HG02852 (cell line): Measurements from ENCODE around the gene KCNMB2.
"Not testable (repeated sequence)": the region's sequence is repeated elsewhere in the genome, so short reads cannot be mapped to it uniquely, and the experiment has no call there.

ENCODE experiments used
- ATAC-seq: cut with Tn5 transposase; IDR thresholded peaks from one replicate; pipeline ENCODE4 v1.9.1; 2021; ENCODE audit warnings: mild to moderate bottlenecking, moderate library complexity; ENCODE audit not compliant: unreplicated experiment

The KCNMB2 gene

GRCh38 chr3:178847190-178847589, 311.0 kb downstream of the KCNMB2 start:
- no peak for ATAC-seq

DNA sequence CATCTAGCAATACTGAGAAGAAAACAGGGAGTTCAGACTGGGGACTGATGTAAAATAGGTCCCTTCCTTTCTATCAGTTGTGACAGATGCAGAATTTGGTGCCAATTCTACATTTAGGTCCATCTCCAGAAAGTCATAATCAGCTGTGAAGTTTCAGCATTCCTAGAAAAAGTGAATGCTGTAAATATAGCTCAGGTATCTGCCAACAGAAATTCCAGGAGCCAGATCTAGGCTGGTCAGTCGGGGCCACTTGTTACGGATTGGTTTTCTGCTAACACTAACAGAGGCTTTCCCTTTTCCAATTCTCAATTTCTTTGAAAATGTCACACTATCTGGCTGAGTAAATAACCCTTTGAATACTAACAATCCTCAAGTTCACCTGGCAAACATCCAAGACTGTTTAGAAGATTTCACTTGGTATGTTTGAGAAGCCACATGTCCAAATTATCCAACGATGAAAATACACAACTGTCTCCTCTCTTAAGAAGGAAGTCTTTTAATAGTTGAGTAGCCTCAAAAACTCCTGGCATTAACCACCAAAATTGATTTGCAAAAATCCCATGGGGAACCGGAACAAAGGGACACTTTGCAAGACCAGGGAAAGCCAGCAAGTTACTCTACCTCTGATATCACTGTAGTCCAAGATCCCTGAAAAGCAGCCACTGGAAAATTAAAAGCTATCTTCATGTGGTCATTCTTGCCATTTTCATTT, 313.1 kb downstream of the KCNMB2 start:
- no peak for ATAC-seq

DNA sequence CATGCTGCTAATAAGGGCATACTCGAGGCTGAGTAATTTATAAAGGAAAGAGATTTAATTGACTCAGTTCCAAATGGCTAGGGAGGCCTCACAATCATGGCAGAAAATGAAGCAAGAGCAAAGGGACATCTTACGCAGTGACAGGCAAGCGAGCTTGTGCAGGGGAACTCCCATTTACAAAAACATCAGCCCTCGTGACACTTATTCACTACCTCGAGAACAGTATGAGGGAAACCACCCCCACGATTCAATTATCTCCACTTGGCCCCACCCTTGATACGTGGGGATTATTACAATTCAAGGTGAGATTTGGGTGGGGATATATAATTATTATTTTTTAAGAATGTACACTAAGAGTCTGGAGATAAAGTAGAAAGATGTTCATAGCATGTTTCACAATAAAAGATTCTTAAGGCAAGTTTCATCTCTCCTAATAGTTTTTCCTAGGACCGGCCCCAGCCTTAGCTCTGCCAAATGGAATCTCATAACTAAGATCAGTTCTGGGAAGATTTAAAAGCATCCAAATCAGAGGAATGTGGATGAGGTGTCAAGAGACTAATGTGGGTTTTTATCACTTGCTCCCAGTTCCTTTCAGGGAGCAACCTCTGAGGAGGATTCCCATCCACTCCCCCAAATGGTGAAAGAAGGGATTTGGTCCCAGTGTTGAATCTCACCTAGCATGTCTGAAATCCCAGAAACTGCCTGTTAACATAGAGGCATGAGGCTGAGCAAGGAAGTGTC, 314.4 kb downstream of the KCNMB2 start:
- ATAC-seq: no peak

DNA sequence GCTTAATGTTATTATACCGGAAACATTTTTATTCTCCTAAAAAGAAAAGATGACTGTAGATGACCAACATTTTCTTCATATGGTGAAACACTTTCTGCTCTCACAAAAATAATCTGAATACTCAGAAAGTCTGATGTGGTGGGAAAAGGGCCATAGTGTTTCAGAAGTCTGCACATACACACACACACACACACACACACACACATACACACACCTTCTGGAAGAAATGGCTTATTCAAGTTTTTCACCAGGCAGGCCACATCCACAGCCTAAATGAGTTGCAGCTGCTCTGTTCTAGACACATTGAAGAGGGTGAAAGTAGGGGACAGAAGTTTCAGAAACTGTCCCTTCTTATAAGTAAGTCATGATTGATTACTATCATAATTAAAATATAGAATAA, 315.3 kb downstream of the KCNMB2 start:
- no peak for ATAC-seq

- ATAC-seq: no peak
Measured at GRCh38 chr3:178856804-178857203, 320.6 kb downstream of the KCNMB2 start.

DNA sequence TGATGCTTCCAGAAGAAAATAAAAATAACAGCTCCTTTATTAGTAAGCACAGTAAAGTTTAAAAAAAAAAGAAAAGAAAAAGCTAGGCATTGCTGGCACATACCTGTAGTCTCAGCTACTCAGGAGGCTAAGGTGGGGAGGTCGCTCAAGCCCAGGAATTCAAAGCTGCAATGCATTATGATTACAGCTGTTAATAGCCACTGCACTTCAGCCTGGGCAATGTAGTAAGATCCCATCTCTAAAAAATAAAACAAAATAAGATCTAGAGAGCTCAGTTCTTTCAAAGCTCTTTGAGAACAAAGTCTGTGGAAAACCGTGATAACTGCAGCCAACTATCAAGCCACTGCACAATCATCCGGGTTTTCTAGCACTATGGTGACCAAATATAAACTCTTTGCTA, 323.1 kb downstream of the KCNMB2 start:
- no peak for ATAC-seq

DNA sequence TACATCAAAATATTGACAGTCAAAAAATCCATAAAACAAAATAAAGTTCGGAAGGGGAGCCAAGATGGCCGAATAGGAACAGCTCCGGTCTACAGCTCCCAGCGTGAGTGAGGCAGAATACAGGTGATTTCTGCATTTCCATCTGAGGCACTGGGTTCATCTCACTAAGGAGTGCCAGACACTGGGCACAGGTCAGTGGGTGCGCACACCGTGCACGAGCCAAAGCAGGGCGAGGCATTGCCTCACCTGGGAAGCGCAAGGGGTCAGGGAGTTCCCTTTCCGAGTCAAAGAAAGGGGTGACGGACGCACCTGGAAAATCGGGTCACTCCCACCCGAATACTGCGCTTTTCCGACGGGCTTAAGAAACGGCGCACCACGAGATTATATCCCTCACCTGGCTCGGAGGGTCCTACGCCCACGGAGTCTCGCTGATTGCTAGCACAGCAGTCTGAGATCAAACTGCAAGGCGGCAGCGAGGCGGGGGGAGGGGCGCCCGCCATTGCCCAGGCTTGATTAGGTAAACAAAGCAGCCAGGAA, 323.7 kb downstream of the KCNMB2 start:
- ATAC-seq: not testable (repeated sequence)

GRCh38 chr3:178868681-178869080, 332.4 kb downstream of the KCNMB2 start:
- ATAC-seq: no peak

GRCh38 chr3:178870085-178870484, 333.8 kb downstream of the KCNMB2 start:
- ATAC-seq: no peak

DNA sequence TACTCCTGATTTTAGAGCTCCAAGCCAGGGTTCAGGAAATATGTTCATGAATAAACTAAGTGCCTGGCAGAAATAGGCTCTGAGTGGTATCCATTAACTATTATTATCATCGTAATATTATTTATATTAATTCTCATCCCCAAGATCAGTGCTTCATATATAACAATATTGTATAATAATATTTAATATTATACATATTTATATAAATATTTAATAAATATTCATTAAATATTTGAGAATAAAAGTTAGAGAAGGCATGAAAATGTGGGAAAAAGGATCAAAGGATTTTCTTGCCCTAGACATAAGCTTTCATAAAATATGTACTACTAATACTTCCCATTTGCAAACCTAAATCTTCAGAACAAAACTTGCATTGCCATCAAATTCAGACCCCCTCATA, 338.9 kb downstream of the KCNMB2 start:
- ATAC-seq: no peak

- no peak for ATAC-seq
Measured at GRCh38 chr3:178875836-178876235, 339.6 kb downstream of the KCNMB2 start.

DNA sequence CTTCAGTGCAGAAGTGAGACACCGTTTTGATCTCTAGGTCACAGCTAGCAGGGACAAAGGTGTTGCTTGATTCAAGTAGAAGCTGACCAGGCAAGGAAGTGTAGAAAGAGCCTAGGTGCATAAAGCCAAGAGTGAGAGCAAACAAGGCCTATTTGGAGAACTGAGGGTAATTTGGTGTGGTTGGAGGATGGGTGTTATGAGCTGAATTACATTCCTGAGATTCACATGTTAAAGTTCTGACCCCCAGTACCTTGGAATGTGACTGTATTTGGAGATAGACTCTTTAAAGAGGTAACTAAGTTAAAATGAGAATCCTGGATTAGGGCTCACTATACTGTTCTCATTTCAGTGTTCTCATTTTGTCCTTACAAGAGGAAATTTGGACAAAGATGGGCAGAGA, 344.0 kb downstream of the KCNMB2 start:
- no peak for ATAC-seq
